ENCODE results near the gene SARS1.

SARS1 gene

DNA sequence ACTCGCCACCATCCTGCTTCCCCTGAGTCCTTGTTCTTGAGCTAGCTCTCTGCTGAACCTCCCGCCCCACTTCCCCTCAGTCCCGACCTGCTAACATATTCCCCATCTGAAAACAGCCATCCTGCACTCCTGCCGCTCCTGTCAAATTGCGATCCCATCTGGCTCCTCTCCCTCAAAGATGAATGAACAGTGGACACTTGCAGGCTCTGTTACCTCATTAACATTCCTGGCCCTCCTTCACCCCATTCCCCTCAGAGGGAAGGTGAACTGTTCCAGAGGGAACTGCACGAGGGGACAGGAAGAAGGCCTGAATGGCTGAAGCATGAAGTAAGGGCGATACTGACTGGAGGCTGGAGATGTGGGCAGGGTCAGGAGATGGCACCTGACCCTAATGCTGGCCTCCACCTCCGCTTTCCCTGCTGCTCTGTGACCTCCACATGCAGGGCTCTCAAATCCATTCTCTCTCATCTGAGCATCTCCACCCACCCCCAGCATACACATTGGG lies 28.2 kb downstream of the SARS1 start:
- Histone ChIP-seq H3K4me3 (ENCODE audit: control insufficient read depth in 1 of 7, extremely low read depth in 1 of 7, insufficient read depth in 4 of 7, low read depth in 2 of 7, low read length in 6 of 7) (no peak overlapping the region), H3K4me1 (ENCODE audit: control extremely low read depth in 1 of 4, control insufficient read depth in 4 of 4, insufficient read depth in 4 of 4, low read length in 3 of 4) (no peaks in the 10 kb centered on the region), H3K27ac (ENCODE audit: insufficient read depth in 1 of 2, low read depth in 1 of 2, low read length in 2 of 2, poor library complexity in 1 of 2, severe bottlenecking in 2 of 2) (no peak overlapping the region), H3K9me3 (ENCODE audit: control extremely low read depth in 1 of 5, control insufficient read depth in 4 of 5, insufficient read depth in 2 of 5, low read depth in 1 of 5, low read length in 4 of 5) (no peaks in the 10 kb centered on the region), H3K27me3 (replicated peaks in 2 of 5; ENCODE audit: control insufficient read depth in 4 of 5, insufficient read depth in 5 of 5, low read length in 4 of 5) (peaks cover 0 to 63% (median 22%) of the 10 kb centered on the region in 5 experiments), H3K36me3 (ENCODE audit: control insufficient read depth in 4 of 4, insufficient read depth in 4 of 4, low read length in 3 of 4) (peaks cover 0 to 25% (median 19%) of the 10 kb centered on the region in 4 experiments)
- DNase-seq: no peak
- POLR2A ChIA-PET: no interaction called here
- WGBS (ENCODE audit: insufficient coverage): 28% methylated on average over 8 of the region's 8 CpGs
- CTCF ChIA-PET: interaction anchor here (0.6 to 1.2 kb wide), 2 partner anchors 157 to 1260 kb away, joined by 3 read pairs; no protein-coding TSS in a partner anchor

DNA sequence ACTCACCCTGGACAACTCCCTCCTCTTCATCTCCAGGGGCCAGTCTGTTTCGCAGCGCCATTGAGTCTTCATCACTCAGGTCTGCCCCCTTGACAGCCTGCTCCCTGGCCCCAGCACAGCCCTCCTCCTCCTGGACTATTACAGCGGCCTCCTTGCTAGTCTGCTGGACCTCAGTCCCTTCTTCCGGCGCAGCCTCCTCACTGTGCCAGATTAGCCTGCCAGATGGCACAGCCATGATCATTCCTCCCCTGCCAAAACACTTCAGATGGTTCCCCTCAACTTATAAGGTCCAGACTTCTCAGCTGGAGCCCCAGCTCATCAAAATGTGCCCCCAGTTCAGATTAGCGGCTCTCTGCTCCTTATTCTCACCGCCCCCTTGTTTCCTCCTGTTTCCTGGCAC lies 28.7 kb downstream of the SARS1 start:
- Histone ChIP-seq H3K9me3 (ENCODE audit: control extremely low read depth in 1 of 5, control insufficient read depth in 4 of 5, insufficient read depth in 2 of 5, low read depth in 1 of 5, low read length in 4 of 5) (no peaks in the 10 kb centered on the region), H3K27ac (ENCODE audit: insufficient read depth in 1 of 2, low read depth in 1 of 2, low read length in 2 of 2, poor library complexity in 1 of 2, severe bottlenecking in 2 of 2) (no peak overlapping the region), H3K4me1 (ENCODE audit: control extremely low read depth in 1 of 4, control insufficient read depth in 4 of 4, insufficient read depth in 4 of 4, low read length in 3 of 4) (no peaks in the 10 kb centered on the region), H3K4me3 (ENCODE audit: control insufficient read depth in 1 of 7, extremely low read depth in 1 of 7, insufficient read depth in 4 of 7, low read depth in 2 of 7, low read length in 6 of 7) (no peak overlapping the region), H3K36me3 (ENCODE audit: control insufficient read depth in 4 of 4, insufficient read depth in 4 of 4, low read length in 3 of 4) (peaks cover 0 to 20% (median 14%) of the 10 kb centered on the region in 4 experiments), H3K27me3 (replicated peaks in 2 of 5; ENCODE audit: control insufficient read depth in 4 of 5, insufficient read depth in 5 of 5, low read length in 4 of 5) (peaks cover 0 to 68% (median 22%) of the 10 kb centered on the region in 5 experiments)
- ChIA-PET CTCF (interaction anchor here (2.0 kb wide), 1 partner anchor 10 kb away, joined by 5 read pairs; no protein-coding TSS in a partner anchor), POLR2A (no interaction called here)
- no peak for DNase-seq
- WGBS (ENCODE audit: insufficient coverage): 65% methylated on average over 7 of the region's 7 CpGs

DNA sequence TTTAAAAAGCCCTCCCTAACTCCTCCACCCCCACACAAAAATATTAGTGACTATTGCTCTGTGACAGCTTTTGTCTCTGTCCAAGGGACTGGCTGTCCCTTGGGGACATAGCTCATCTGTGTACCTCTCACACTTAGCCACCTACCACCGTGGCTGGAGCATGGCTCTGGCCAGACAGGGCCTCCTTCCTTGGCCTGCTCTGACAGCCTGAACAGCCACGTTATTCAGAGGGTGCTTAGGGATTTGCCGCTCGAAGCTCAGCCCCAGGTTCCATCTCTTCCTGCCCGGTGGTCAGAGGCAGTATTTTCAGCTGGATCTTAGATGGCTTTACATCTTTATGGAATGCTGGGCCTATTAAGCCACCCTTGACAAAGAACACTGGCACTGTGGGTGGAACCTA lies 29.5 kb downstream of the SARS1 start:
- no peaks in the 10 kb centered on the region for H3K9me3 ChIP-seq (ENCODE audit: control extremely low read depth in 1 of 5, control insufficient read depth in 4 of 5, insufficient read depth in 2 of 5, low read depth in 1 of 5, low read length in 4 of 5)
- H3K4me3 ChIP-seq (ENCODE audit: control insufficient read depth in 1 of 7, extremely low read depth in 1 of 7, insufficient read depth in 4 of 7, low read depth in 2 of 7, low read length in 6 of 7): no peak overlapping the region
- DNase-seq: no peak
- WGBS (ENCODE audit: insufficient coverage): 100% methylated on average over 2 of the region's 5 CpGs
- peaks cover 0 to 12% (median 6%) of the 10 kb centered on the region in 4 experiments for H3K36me3 ChIP-seq (ENCODE audit: control insufficient read depth in 4 of 4, insufficient read depth in 4 of 4, low read length in 3 of 4)
- H3K4me1 ChIP-seq (ENCODE audit: control extremely low read depth in 1 of 4, control insufficient read depth in 4 of 4, insufficient read depth in 4 of 4, low read length in 3 of 4): no peaks in the 10 kb centered on the region
- no peak overlapping the region for H3K27ac ChIP-seq (ENCODE audit: insufficient read depth in 1 of 2, low read depth in 1 of 2, low read length in 2 of 2, poor library complexity in 1 of 2, severe bottlenecking in 2 of 2)
- CTCF ChIA-PET: interaction anchor here (2.0 kb wide), 1 partner anchor 9 kb away, joined by 5 read pairs; no protein-coding TSS in a partner anchor
- H3K27me3 ChIP-seq (replicated peaks in 2 of 5; ENCODE audit: control insufficient read depth in 4 of 5, insufficient read depth in 5 of 5, low read length in 4 of 5): peaks cover 0 to 76% (median 29%) of the 10 kb centered on the region in 5 experiments
- POLR2A ChIA-PET: no interaction called here

DNA sequence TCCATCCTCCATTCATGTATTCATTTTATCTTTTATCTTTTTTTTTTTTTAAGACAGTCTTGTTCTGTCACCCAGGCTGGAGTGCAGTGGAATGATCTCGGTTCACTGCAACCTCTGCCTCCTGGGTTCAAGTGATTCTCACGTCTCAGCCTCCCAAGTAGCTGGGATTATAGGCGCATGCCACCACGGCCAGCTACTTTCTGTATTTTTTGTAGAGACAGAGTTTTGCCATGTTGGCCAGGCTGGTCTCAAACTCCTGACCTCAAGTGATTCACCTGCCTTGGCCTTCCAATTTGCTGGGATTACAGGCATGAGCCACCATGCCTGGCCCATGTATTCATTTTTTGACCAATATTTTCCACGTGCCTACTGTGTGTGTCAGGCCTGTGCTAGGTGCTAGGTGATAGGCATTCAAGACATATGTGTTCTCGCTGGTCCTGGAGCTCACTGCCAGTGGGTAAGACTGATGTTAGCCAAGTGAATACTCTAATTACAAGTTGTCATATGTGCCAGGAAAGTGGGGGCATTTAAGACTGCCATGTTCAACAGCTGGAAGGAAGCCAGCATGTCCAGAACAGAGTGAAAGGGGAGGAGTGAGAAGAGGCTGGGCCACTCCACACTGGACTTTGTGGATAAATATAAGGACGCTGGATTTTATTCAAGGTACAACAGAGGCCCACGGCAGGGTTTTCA lies 30.3 kb downstream of the SARS1 start:
- Histone ChIP-seq H3K4me1 (ENCODE audit: control extremely low read depth in 1 of 4, control insufficient read depth in 4 of 4, insufficient read depth in 4 of 4, low read length in 3 of 4) (peaks cover 0 to 2% (median 1%) of the 10 kb centered on the region in 4 experiments), H3K36me3 (ENCODE audit: control insufficient read depth in 4 of 4, insufficient read depth in 4 of 4, low read length in 3 of 4) (peaks cover 0 to 4% (median under 1%) of the 10 kb centered on the region in 4 experiments), H3K4me3 (ENCODE audit: control insufficient read depth in 1 of 7, extremely low read depth in 1 of 7, insufficient read depth in 4 of 7, low read depth in 2 of 7, low read length in 6 of 7) (no peak overlapping the region), H3K27me3 (replicated peaks in 2 of 5; ENCODE audit: control insufficient read depth in 4 of 5, insufficient read depth in 5 of 5, low read length in 4 of 5) (peaks cover 0 to 84% (median 33%) of the 10 kb centered on the region in 5 experiments), H3K27ac (ENCODE audit: insufficient read depth in 1 of 2, low read depth in 1 of 2, low read length in 2 of 2, poor library complexity in 1 of 2, severe bottlenecking in 2 of 2) (no peak overlapping the region), H3K9me3 (ENCODE audit: control extremely low read depth in 1 of 5, control insufficient read depth in 4 of 5, insufficient read depth in 2 of 5, low read depth in 1 of 5, low read length in 4 of 5) (no peaks in the 10 kb centered on the region)
- POLR2A ChIA-PET: no interaction called here
- WGBS (ENCODE audit: insufficient coverage): 100% methylated on average over 6 of the region's 8 CpGs
- DNase-seq: no peak
- CTCF ChIA-PET: interaction anchor here (2.0 kb wide), 1 partner anchor 8 kb away, joined by 5 read pairs; no protein-coding TSS in a partner anchor

DNA sequence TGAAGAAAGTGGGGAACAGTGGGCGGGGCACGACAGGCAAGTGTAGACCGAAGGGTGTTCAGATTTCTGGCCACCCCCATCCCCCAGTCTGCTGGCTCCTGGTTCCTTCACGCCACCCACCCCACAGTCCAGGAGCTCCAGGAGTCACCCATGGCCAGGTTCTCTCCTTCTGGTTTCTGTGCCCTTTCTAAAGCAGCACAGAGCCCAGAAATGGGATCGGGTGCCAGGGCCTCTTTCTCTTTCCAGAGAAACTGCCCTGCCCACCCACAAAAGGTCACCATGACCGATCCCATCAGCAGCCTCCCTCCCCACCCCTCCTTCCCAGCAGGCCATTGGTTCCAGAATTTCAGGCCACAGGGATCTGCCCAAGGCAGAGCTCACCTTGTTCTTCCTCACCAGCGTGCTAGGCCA lies 32.4 kb downstream of the SARS1 start:
- POLR2A ChIA-PET: no interaction called here
- Histone ChIP-seq H3K4me3 (ENCODE audit: control insufficient read depth in 1 of 7, extremely low read depth in 1 of 7, insufficient read depth in 4 of 7, low read depth in 2 of 7, low read length in 6 of 7) (no peak overlapping the region), H3K36me3 (ENCODE audit: control insufficient read depth in 4 of 4, insufficient read depth in 4 of 4, low read length in 3 of 4) (no peaks in the 10 kb centered on the region), H3K4me1 (ENCODE audit: control extremely low read depth in 1 of 4, control insufficient read depth in 4 of 4, insufficient read depth in 4 of 4, low read length in 3 of 4) (peaks cover 0 to 13% (median 9%) of the 10 kb centered on the region in 4 experiments), H3K27me3 (replicated peaks in 2 of 5; ENCODE audit: control insufficient read depth in 4 of 5, insufficient read depth in 5 of 5, low read length in 4 of 5) (peaks cover 0 to 91% (median 29%) of the 10 kb centered on the region in 5 experiments), H3K9me3 (ENCODE audit: control extremely low read depth in 1 of 5, control insufficient read depth in 4 of 5, insufficient read depth in 2 of 5, low read depth in 1 of 5, low read length in 4 of 5) (no peaks in the 10 kb centered on the region), H3K27ac (ENCODE audit: insufficient read depth in 1 of 2, low read depth in 1 of 2, low read length in 2 of 2, poor library complexity in 1 of 2, severe bottlenecking in 2 of 2) (no peak overlapping the region)
- DNase-seq: no peak
- CTCF ChIA-PET: interaction anchor here (1.0 to 1.2 kb wide), 3 partner anchors 10 to 260 kb away, joined by 3 read pairs; no protein-coding TSS in a partner anchor
- WGBS (ENCODE audit: insufficient coverage): 98% methylated on average over 6 of the region's 7 CpGs

DNA sequence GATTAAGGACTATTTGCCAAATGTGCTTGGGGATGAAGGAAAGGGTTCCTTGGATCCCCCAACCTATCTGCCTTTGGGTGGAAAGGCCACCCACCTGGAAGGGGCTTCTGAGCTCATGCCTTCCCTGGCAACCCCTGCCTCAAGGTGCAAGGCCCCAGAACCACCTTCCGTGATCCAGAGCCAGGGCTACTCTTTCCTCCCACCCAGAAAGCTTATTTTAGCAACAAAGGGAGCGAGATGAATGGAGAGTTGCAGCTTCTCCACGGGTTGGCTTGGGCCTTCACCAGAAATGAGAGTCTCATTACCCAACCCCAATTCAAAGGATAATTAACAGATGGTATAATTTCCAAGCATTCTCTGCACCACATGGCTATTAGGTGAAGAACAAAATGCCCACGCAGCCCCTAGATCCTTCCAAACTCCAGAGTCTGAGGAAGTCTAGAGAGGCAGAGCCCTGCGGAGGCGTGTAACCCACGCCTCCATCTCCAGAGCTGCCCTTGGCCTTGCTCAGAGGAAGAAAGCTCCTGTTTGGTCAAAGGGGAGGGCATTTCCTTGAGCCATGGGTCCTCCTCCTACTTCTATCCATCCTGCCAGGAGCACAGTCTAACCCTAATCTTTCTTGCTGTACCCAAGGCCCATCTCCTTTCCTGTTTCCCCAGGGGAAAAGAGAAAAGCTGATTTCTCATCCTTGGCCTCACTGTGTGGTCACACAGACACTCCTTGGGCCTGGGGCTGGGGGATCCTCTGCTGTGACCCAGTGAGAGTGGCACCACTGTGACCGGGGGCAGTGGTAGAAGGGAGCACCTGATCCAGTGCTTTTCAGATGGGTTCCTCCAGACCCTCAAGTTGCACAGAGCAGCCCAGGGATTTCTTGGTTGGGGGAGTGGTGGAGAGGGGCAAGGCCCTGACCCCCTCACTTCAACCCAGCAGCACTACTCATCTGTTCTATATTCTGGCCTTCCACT lies 34.0 kb downstream of the SARS1 start:
- Histone ChIP-seq H3K4me3 (ENCODE audit: control insufficient read depth in 1 of 7, extremely low read depth in 1 of 7, insufficient read depth in 4 of 7, low read depth in 2 of 7, low read length in 6 of 7) (no peak overlapping the region), H3K27me3 (replicated peaks in 2 of 5; ENCODE audit: control insufficient read depth in 4 of 5, insufficient read depth in 5 of 5, low read length in 4 of 5) (peaks cover 0 to 91% (median 20%) of the 10 kb centered on the region in 5 experiments), H3K4me1 (ENCODE audit: control extremely low read depth in 1 of 4, control insufficient read depth in 4 of 4, insufficient read depth in 4 of 4, low read length in 3 of 4) (peaks cover 0 to 13% (median 9%) of the 10 kb centered on the region in 4 experiments), H3K9me3 (ENCODE audit: control extremely low read depth in 1 of 5, control insufficient read depth in 4 of 5, insufficient read depth in 2 of 5, low read depth in 1 of 5, low read length in 4 of 5) (peaks cover 0 to 2% (median 0%) of the 10 kb centered on the region in 5 experiments), H3K36me3 (ENCODE audit: control insufficient read depth in 4 of 4, insufficient read depth in 4 of 4, low read length in 3 of 4) (no peaks in the 10 kb centered on the region), H3K27ac (ENCODE audit: insufficient read depth in 1 of 2, low read depth in 1 of 2, low read length in 2 of 2, poor library complexity in 1 of 2, severe bottlenecking in 2 of 2) (no peak overlapping the region)
- 94% methylated on average over 2 of the region's 8 CpGs for WGBS (ENCODE audit: insufficient coverage)
- POLR2A ChIA-PET: no interaction called here
- CTCF ChIA-PET: interaction anchor here (1.1 to 1.2 kb wide), 4 partner anchors 9 to 282 kb away, joined by 3 to 6 read pairs (median 4); no protein-coding TSS in a partner anchor
- DNase-seq: no peak
